Measurements from ENCODE around the gene MARS1.

Gene MARS1

DNA sequence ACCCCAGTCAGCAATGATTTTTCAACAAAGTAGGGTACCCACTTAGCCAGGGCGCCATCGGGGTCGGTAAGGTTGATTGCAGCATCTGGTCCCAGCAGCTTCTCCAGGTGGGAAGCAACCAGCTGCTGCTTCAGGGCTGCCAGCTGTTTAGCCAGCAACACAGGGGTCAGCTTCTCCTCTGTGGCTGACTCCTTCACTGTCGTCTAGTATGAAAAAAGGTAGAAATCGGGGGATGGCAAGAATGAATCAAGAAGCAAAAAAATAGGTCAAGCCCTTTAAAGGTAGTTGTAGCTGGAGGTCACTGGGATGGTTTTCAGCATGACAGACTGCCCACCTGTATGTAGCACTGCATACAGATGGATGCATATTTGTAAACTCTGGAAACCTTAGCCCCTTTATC, 46.4 kb downstream of the MARS1 start:
- DNase-seq = no peak

DNA sequence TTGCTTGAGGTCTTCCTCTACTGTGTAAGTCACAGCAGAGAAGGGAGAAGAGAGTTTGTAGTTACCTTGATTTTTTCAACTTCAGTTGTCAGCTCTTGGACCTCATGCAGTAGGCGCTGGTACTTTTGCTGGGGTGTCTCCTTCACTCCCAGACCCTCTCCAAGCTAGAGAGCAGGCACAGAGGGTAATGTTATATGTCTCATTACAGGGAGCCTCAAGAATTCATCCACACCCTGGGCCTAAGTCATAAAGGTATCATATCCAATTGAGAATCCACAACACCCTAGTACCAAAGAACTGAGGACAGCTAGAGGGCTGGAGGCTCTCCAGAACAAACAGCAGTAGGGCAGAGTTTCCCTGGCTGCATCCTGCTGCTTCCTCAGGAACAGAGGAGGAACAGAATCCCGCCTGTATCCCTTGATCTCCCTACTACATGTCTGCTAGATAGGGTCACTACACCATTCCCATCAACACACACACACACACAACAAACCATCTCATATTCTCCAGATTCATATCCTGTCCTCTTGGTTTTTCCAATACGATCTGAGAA, 47.2 kb downstream of the MARS1 start:
- DNase-seq = no peak

DNA sequence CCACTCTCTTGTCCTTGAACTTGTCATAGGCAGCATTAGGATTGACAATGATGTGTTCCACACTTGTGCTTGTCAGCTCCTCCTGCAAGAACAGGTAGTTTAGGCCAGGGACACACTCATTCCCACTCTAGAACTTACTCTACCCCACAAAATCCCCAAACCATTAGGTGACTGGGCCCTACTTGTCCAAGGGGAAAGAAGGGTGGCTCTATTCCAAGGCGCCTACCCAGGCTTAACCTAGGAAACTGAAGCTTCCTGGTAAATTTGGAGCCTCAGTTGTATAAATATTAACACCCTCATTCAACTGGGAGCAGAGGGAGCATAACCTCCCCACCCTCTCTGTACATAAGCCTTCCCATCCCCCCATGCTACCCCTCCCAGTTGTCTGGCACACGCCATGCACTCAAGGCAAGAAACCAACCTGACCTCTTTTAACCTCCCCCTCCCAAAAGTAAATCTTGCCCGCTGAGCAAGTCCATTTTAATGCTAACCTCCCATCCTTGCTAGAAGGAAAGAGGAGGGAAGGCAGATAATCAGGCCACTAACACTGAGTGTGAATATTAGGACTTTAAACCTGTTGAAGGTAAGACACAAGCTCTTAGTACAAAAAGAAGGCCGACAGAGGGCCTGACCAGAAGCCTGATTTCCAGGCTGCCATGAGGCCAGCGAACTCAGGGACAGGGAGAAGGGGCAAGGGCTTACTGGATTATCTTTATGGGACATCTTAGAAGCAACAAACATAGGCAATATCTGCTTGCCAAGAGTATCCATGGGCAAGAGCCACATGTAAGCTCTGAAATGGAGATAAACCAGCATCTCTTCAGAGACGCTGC, 48.1 kb downstream of the MARS1 start:
- DNase-seq = no peak

DNA sequence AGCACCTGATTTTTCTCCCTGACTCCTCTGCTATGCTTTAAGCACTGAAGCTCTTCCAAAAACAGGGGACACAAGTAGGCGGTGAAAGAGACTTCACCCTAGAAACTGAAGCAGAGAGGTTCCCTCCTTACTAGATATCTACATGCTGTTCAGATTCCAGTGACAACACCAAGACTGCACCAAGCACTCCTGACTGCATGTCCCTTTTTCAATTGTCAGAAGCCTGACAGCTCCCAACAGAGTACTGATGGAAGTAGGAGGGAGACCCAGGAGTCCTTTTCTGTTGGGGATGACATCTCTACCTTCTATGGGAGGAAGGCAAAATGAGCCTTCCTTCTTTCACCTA, 48.7 kb downstream of the MARS1 start:
- no peak for DNase-seq

DNA sequence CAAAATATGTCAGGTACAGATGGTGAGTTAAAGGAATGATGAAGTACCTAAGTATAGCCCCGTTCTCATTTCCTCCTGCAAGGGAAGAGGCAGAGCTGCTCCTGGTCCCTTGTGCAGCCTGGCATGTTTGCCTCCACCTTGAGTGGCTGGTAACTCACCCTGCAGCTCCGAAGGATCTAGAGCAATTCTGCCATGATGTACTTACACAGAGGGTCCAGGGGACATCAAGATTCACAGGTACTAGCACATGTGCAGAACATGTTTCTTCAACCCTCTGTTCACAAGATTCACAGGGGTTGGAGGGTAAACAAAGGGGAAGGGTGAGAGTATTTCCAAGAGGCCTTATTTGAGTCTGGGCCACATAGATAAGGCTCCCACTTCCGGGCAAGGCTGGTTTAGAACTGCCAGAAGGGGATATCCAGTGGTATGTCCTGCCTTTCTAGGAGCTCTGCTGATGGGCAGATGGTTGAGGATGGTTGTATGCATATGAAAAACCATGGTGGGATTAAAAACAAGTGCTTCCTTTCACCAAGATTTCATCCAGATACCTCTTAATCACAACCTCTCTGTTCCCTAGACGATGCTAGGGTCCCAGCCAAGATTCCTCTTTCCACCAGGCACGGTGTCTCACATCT, 51.4 kb downstream of the MARS1 start:
- DNase-seq = no peak

DNA sequence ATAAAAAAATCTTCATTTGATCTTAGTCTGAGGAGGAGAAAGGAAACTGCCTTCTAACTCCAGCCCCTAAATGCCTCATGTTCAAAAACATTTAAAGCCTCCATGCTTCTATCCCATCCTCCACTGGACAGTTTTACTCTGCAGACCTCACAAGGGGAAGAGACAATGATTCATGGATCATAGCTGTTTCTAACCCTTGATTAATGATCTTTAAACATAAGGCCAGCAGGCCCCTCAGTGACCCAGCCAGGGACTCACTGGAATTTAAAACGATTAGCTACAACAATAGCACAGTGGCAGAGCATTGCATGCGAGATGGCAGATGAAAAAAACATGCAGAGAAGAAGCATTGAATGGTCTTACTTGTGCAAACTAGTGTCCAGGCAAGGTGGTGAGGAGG, 53.1 kb downstream of the MARS1 start:
- no peak for DNase-seq

DNA sequence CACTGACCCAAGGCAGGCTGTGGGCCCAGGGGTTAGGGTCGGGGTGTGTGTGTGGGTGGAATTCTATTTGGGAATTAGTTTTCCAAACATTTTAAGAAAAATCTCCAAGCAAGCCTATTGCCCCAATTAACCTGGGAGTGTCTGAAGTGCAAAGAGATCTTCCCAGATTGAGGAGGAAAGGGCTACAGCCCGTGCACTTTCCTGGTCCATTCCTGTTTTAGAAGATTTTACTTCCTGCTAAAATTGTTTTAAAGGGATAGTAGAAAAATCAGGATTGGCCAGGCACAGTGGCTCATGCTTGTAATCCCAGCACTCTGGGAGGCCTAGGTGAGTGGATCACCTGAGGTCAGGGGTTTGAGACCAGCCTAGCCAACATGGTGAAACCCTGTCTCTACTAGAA, 53.8 kb downstream of the MARS1 start:
- no peak for DNase-seq

DNA sequence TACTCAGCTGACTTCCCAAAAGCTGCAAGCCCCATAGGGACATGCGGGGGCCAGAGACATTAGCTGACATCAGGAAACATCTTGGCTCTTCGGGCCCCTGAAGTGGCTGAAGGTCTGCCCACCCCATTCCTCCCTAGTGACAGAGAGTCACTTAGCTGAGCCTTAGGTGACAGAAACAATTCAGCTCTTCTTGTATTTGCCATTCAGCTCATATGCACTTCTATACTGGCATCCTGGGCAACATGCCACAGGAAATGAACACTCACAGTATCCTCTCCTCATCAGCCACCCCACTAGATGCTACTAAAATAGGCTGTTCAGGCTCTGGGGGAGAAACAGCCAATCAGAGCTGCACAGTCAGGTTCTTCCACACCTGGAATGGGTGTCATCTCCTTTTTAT, 55.7 kb downstream of the MARS1 start:
- DNase-seq = no peak

DNA sequence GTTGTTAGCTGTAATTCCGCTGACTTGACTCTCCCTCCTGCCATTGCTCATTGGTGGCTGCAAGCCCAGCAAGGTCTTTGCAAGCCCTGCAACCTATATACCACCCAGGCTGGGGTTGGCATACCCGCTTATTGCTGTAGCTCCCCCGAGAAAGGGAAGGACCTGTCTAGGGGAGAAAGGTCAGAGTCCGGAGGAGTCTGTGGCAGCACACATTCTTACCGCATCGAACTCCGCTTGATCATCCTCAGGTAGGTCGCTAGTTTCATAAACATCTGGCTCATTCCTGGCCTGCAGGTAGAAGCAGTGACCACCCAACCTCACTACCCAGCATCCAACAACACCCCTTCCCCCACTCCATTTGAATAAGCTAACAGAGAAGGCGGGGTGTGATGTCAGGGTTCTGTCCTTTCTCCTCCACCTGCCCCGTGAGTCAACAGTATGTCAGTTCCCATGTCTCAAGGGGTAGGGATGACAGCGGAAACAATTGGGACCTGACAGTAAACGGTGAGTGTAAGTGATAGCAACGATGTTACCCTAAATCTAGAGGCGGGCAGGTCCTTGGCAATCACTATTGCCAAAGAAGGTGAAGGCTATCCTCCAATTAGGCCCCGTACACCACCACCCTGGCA, 58.1 kb downstream of the MARS1 start:
- DNase-seq = no peak

DNA sequence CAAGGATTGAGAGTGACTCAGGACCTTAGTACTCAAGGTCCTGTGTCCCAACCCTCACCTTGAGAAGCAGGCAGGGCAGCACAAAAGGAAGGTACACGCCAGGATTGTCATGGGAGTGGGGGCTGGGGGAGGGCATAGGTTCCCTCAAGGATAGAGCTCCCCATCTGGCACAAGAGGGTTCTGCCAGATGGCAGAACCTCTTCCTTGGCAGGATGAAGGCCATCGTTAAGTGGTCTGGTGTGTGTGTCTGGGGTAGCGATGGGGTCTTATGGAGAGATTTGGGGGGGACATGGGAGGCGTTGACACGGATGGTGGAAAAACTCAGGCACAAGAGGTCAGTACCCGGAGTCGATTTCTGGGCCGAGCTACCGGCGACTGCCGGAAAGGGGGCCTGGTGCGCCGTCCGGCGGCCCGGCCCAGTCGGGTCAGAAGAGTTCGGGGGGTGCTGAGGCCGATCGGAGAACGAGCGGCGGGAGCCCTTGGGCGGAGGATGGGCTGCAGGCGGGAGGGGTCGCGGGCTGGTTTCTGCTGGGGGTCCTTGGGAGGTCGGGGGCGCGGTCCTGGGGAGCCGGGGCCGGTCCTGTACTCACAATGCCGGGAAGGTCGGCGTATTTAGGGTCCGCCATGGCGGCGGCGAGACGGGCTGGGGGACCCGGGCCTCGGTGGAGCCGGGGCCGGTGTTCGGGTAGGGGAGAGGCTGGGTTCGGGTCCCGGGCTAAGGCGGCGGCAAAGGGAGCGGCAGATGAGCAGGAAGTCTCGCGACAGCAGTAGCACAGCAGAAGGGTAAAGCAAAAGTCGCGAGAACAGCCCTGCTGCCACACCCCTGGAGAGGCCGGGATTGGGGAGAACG, 58.8 kb downstream of the MARS1 start, which contains the start of gene DCTN2:
Gene DCTN2 (minus strand): TSS at position 755 of the 850 bp plus-strand sequence. CDS start 129 bp downstream, at position 626.
- no peak for DNase-seq

DNA sequence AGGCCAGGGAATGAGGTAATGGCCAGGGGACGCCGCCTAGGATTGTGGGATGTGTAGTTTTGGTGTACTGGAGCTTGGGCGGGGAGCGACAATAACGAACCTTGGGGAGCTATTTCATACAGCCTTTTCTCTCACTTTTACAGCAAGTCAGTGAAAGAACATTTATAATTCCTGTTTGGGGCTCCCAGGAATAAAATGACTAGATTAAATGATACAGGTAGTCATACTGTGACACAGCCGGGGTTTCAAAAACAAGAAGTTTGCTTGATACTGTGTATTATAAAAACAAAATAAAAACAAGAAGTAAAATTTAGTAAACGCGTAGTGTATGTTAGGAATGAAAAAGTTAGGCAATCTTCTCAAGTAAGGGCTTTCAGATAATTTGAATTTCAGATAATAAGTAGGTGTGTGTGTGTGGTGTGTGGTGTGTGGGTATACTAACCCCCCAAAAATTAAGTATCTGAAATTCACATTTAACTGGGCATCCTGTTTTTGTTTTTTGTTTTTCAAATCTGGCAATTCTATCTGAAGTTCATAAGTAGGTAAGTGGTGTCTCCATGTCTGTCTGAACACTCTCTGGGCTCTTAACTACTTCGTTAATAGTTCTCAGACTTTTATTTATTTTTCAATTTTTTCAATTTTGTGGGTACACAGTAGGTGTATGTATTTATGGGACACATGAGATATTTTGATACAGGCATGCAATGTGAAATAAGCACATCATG, 59.6 kb downstream of the MARS1 start:
- no peak for DNase-seq

DNA sequence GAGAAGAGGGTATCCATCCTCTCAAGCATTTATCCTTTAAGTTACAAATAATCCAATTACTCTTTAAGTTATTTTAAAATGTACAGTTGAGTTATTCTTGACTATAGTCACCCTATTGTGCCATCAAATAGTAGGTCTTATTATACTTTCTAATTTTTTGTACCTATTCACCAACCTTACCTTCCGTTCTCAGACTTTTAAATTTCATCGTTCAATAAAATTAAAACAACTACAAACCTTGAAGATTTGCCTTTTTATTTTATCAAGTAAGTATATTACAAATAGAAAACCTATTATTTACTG, 60.1 kb downstream of the MARS1 start:
- DNase-seq = no peak

DNA sequence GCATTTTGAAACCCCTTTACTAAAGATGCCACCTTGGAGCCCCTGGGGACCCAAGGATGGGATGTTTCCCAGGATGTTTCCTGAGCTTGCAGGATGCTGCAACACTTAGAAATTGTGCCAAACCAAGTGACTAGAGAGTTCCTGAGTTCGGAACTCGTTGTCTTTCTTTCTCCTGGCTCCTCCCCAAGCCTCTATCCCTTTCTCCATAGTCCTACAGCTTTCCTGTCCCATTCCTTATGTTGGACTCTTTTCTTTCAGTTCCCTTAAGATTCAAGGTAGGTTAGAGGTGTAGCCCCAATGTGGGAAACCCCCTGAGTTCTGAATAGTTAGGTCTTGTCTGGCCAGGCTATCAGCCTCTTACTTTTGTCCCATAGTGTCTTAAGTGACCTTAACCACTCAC, 60.6 kb downstream of the MARS1 start:
- no peak for DNase-seq

DNA sequence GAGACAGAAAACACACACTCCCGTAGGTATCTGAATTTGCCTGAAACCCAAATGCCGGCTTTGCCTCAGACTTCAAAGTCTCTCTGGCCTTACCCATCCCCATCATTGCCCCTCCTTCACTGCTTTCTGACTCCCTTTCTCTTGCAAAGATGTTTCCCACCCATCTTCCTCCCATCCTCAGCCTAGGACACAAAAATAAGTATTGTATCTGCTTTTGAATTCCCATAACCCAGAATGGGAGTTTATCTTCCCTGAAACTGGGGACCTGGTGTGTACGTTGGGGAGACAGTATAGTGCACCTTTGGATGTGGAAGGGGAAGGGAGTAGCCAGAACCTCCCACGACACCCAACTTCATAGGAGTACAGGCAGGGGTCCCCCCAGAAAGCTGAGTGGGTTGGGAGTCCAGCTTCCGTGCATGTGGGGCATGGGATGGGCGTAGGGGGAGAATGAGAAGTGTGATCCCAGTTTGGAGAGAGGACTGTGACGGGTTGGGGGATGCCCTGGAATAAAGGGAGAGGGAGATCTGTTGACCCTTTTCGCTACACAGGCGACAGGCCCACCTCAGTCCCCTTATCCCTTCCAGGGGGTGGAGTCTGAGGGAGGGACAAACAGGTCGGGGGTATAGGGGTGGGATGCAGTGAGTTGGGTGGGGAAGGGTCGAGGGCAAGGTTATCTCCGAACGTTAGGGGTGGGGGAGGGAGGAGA, 61.5 kb downstream of the MARS1 start:
- no peak for DNase-seq

DNA sequence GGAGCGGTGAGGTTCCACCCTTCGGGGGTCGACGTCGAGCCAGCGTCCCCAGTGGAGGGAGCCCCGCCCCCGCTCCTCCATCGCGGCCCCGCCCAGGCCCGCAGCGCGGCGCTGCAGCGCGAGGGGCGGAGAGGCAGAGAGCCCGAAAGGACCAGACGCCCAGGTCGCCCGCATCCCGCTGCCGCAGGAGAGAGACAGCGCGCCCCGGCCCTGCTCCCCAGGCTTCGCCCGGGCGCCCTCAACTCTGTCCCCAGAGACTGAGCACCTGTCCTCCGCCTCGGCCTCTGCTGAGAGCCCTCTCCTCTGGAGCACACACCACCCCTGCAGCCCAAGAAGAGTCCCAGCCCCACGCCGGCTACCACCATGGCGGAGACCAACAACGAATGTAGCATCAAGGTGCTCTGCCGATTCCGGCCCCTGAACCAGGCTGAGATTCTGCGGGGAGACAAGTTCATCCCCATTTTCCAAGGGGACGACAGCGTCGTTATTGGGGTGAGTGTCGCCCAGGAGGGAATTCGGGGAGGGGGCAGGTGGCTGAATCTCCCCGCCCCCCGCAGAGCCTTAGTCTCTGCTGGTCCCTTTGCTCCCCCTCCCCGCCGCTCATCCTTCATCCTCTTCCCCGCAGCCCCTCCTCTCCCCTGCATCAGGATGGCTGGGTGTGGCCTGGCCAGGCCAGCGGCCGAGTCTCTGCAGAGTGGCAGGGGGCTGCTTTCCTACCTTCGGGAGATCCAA, 62.2 kb downstream of the MARS1 start, which contains the start of gene KIF5A:
Gene KIF5A (plus strand): TSS at position 136 of the 732 bp plus-strand sequence. CDS start 228 bp downstream, at position 364.
- no peak for DNase-seq

DNA sequence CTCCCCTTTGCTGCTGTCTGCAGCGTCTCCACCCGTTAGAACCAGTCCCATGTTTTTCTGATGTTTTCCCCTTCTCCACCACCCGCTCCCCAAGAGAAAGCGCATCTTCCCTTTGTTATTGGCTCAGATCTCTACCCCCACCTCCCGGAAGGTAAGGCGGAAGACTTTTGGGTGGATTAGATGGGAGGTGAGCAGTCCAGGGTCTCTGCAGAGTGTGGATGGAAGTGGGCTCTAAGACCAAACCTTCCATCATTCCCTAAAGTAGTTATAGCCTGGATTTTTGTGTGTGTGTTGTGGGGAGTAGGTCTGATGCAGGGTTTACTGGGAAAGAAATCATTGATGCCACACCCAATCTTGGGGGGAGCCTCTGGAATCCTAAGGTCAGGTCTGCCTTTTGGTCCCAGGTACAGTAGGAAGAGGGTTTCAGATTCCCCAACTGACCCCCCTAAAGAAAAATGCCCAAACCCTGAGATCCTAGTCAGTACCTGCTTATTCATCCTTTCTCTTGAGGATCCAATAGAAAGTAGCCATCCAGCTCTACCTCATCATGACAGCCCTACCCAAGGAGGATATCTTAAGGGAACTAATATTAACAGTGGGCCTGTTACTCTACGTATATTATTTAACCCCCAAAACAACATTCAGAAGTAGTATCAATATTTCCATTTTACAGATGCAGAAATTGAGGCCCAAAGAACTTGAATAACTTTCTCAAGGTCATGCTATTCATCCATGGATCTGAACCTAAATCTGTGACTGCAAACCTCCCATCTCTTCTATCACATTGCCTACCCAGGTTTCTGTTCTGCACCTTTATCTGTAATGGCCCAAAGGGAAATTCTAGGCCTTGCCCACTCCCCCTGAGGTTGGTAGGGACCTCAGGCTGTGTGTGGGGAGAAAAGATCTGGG, 63.0 kb downstream of the MARS1 start:
- no peak for DNase-seq

DNA sequence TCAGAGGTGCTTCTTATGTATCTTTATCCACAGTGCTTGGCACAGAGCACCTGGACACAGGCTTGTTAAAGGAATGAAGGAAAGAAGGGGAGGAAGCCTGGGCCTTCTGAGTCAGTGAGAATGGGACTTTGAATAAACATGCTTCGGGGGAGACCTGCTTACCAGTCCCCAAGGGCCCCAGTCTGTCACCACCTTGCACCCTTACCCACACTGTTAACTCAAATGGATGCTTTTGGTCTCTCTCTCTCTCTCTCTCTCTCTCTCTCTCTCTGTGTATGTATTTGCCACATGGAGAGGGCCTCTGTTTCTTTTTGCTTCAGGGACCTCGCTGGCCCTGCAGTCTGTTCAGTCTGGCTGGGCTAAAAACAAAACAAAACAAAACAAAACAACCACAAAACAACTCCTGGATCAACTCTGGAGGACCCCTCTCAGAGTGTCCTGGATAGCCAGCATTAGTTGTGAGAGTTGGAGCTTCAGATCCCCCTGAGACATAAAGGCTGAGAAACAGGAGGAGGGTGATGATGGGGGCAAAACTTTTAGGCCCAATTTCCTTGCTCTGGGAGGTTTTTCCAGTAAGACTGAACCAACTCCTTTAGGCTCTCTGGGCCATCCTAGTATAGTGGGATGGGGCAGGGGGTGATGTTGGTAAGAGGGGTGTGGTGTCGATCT, 63.9 kb downstream of the MARS1 start:
- DNase-seq = no peak

DNA sequence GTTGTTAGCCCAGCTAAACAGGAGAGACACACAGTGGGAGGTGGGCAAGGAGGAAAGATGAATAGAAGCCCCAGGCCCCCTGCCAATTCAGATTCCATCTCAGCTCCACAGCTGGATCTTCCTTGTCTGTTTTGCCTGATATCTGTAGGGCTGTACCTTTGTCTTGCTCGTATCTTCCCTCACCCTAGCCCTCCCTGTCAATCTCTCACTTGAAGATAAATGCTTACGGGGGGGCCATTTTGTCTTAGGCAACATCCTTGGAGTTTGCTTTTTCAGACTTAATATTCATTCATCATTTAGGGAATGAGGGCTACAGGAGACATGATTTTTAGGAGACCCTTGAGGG, 64.4 kb downstream of the MARS1 start:
- no peak for DNase-seq

DNA sequence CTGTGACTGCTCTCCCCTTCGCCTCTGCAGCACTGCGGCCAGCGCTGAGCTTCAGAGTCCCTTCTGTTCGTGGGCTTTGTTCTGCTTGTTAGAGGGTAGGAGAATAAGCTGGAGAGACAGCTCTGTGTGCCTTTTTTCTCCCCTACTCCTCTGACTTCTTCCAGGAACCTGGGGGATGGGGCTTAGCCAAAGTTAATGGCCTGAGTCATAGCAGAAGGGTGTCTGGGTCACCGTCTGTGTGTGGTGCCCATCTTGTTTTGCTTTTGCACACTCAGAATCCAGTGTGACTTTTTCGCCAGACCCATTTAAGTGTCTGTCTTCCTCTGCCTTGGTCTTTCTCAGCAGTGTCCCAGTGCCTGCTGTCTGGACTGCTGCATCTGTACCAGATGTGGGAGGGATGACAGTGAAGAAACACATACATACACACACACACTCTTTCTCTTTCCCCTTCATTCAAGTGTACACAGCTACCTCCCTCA, 65.0 kb downstream of the MARS1 start:
- DNase-seq = no peak

All from cortex of kidney (tissue), 1 donor.